HG03575 (cell line): ENCODE data around the gene CCDC81.

Experiments used
- ATAC-seq: cut with Tn5 transposase; IDR thresholded peaks from one replicate; pipeline ENCODE4 v1.9.1; 2021; ENCODE audit not compliant: unreplicated experiment, insufficient number of reproducible peaks, low FRiP score; ENCODE audit errors: extremely low read depth

The CCDC81 gene

DNA sequence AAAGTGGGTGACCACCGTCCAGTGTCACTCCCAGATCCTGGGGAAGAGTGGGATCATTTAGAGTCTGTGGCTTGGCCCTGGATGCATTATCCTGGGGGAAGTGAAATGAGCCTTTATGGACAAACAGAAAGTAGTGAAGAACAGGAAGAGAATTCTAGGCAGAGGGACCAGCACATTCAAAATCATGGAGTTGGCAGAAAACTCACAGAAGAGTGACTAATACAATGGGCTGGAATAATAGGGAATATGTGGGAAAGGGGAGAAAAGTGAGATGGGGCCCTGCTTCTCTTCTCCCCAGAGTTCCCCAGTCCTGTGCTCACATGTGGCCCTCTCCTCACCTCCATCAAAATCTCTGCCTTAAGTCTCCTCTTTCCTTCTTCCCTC is 84.3 kb downstream of the CCDC81 start:
- ATAC-seq = no peak

DNA sequence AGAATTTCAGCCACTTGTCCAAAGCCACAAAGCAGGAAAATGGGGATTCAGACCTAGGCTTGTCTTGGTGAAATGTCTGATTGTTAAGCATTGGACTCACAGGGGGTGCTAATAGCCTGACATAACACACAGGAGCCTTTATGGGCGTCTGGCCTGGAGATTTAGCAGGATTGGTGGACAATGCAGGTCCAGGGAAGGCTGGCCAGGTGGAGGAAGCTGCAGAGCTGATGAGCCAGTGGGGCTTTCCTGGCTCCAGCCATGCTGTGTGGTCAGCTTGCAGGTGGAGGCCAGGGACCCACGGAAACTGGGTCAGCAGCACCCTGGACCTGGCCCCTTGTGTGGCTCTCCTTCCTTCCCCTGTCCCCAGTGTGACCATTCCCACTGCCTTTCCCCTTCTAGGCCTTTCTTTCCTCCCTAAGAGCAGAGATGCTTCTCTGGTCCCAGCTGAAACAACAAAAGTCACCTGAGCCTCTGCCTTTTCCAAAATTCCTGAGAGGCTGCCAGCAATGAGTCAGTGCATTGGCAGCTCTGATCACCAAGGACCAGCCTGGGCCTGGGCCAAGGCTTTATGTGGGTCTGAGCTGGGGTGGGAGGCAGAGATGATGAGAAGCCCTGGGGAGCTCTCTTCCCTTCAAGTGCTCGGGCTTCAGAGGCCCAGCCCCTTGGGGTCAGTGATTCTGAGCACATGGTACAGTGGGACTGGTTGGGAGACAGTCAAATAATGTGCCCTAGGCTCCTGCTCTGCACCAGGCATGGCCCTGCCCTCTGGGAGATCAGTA is 85.2 kb downstream of the CCDC81 start:
- ATAC-seq = no peak

DNA sequence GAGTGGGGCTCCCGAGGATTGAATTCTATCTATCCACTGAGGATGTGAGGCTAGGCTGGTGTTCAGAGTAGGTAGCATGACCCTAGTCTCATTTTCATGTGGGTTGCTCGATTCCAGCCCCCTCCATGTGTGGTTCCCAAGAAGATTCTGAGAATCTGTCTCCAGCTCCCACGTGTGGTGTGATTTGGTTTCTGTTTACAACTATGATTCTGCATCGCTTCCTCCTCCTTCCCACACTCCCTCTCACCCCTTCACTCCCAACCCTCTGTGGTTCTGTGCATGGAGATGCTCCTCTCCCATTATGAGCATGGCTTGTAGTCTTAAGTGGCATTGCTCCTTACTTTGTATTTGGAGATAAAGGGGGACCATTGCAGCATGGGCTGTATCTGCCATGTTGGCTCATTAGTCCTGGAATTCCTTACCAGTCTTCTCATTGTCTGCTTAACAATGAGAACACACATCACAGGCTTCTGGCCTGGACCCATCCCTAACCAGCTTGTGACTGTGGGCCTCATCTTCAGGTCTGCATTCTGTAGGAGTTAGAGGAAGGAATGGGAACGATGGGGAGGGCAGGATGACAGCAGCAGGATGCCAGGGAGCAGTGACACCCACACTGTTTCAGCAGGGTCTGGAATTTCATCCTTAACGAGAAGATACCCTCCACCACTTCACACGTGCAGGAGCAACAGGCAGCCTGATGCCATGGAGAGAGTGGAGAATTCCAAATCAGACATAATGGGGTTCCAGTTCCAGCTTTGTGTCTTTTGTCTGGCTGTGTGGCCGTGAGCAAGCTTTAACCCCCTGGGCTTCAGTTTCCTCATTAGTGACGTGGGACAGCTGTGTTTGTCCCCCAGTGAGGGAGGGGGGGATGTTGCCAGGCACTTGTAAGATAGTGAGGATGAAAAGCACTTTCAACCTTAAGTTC is 86.0 kb downstream of the CCDC81 start:
- ATAC-seq = no peak

DNA sequence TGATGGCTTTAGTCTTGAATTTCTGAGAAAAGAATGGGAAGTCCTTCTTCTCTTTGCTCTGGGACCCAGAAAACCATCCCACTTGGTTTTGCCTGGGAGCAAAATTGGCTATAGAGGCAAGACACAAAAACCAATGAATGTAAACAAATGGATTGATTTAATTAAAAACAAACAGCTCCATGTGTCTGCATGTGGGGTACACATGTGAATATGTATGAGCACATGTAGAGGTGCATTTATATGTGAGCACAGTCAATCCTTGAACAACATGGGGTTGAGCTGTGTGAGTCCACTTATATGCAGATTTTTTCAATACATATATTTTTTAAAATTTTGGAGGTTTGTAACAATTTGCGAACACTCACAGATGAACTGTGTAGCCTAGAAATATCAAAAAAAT is 87.2 kb downstream of the CCDC81 start:
- no peak for ATAC-seq

DNA sequence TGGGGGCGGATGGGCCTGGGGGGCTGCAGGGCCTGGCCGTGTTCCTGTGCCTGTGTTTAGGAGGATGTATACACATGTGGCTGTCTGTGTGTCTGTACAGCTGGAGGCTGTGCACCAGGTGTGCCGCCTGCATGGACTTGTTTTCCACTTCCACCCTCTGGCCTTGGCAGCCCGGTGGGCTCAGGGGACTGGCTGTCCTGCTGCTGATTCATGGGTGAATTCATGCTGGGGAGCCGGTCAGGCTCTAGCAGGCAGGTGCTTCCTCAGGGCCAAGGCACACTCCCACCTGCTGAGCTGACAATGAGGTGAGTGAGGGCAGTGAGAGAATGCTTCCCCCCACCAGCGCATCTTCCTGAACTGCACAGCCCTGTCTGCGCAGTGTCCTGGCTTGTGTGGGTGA is 88.4 kb downstream of the CCDC81 start:
- no peak for ATAC-seq

DNA sequence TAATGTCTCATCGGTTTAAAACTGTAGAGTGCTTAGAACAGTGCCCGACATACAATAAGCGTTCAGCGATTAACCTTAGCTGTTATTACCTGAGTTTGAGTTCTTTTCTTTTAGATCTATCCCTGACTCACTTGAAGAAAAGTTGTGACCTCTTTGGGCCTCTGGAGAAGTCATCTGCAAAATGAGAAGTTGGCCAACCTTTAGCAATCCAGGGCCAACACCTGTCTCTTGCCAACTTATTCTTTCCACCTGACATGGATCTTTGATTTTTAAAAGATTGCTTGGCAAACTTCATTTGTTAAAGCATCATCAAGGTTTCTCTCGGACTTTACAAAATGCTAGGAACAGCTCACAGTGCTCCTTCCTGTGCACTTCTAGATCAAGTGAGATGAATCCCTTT is 89.3 kb downstream of the CCDC81 start:
- no peak for ATAC-seq

DNA sequence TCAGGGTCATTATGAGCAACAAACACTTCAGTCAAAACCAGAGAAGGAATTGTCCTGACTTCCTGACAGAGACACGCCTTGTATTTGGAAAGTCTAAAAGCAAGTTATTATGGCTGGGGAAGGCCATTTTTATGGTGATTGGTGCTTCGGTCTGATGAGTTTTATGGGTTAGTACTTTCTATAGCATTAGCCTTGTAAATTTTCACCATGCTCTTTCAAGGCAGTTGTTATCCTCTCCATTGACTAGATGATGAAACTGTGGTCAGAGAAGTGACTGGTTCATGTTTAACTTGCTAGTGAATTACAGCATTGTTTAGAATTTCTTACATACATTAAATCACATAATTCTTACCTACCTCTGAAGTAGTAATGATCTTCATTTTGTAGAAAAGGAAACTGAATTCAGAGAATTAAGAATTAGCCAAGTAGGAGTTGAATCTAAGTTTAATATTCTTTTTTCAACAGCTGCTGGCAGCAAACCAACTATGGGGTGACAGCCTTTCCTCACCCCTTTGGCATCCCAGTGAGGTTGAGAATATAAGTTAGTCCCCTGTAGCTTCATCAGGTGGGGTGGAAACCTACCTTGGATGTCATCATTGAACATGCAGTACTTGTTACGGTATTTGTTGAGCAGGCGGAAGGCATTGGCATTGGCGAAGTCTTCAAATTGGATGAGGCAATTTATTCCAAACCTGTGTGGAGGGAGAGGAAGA is 90.0 kb downstream of the CCDC81 start:
- no peak for ATAC-seq

DNA sequence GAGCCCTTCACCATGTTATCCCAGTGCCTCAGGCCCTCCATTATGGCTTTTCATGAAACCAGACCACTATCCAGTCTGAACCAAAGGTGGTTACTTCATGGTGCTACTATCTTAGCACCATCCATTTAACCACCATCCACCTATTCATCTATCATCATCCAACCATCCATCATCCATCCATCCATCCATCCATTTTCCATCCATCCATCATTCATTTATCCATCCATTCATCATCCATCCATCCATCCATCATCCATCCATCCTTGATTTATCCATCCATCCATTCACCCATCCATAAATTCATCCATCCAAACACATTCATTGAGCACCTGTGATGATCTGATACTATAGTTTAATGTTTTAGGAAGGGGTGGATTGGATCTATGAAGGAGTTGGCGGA is 93.5 kb downstream of the CCDC81 start:
- no peak for ATAC-seq

DNA sequence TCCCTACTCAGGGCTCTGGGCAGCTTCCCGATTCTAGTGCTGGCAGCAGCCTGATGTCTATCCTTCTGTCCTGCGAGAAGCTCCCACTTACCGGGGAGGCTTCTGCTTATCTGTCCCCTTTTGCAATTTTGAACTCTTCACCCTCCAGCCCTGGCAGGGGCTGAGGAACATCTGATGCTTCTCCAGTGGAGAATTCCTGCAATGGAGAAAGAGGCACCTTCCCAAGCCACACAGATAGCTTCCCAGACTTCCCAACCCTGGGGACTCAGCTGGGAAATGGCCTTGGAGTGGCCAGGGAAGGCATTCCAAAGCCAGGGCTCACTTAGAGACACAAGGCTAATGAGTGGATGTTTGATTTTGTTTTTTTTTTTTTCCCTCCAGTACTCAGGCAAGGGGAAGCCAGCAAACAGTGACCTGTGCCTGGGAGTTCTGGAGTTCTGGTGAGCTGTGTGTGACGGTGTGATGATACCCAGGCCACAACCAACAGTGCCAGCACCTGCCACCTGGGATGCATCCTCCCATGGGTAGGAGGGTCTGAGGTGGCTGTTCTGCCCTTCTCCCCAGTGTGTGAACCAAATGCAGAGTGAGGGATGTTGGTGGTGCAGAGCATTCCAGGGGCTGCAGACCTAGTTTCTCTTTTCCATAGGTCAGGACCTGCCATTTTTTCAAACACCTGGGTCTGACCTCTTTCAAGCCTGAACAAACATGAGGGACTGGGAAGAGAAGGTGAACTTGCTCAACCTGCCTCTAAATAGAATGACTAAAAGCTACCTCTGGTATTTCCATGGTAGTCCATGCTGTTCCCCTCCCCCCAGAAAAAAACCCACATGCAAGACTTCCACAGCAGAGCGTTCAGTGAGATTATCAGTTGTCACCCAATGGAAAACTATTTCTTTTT is 95.1 kb downstream of the CCDC81 start:
- ATAC-seq = no peak
